ENCODE measurements around the gene RASA3.

DNA sequence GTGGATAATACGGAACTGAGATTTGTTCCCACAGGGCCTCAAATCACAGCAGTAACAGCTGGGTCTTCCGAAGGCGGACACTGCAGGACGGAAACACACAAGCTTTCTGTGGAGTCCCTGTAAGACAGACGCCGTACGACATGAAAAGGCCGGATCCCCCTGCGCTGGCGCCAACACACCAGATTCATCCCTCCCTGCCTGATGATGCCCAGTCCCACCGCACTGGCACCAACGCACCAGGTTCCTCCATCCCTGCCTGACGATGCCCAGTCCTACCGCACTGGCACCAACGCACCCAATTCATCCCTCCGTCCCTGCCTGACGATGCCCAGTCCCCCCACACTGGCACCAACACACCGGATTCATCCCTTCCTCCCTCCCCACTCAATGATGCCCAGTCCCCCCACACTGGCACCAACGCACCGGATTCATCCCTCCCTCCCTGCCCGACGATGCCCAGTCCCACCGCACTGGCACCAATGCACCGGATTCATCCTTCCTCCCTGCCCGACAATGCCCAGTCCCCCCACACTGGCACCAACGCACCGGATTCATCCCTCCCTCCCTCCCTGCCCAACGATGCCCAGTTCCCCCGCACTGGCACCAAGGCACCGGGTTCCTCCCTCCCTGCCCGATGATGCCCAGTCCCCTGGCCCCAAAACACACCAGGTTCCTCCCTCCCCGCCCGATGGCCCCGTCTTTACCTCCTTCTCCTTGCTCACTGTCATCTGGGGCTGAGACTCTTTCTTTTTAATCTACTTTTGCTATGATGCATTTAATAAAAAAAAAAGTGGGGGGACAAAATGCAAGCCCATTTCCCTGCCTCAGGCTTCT lies 55.1 kb downstream of the RASA3 start:
- TF ChIP-seq, protein P1, sequence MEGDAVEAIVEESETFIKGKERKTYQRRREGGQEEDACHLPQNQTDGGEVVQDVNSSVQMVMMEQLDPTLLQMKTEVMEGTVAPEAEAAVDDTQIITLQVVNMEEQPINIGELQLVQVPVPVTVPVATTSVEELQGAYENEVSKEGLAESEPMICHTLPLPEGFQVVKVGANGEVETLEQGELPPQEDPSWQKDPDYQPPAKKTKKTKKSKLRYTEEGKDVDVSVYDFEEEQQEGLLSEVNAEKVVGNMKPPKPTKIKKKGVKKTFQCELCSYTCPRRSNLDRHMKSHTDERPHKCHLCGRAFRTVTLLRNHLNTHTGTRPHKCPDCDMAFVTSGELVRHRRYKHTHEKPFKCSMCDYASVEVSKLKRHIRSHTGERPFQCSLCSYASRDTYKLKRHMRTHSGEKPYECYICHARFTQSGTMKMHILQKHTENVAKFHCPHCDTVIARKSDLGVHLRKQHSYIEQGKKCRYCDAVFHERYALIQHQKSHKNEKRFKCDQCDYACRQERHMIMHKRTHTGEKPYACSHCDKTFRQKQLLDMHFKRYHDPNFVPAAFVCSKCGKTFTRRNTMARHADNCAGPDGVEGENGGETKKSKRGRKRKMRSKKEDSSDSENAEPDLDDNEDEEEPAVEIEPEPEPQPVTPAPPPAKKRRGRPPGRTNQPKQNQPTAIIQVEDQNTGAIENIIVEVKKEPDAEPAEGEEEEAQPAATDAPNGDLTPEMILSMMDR (IDR thresholded peaks at IDR 0.05; ENCODE audit: extremely low read depth in 1 of 2, insufficient read depth in 1 of 2, low read depth in 1 of 2, low read length in 2 of 2), result no peak
- TF ChIP-seq POLR2A (IDR thresholded peaks at IDR 0.05; ENCODE audit: low read depth, low read length) (no peak), MYC (IDR thresholded peaks at IDR 0.05; ENCODE audit: low read depth, low read length) (no peak), POLR2AphosphoS5 (IDR thresholded peaks at IDR 0.05; ENCODE audit: insufficient read depth, low read depth, low read length) (no peak), EZH2 (IDR thresholded peaks at IDR 0.05; ENCODE audit: borderline replicate concordance, low read depth, low read length, severe bottlenecking) (no peak), JUN (IDR thresholded peaks at IDR 0.05; ENCODE audit: borderline replicate concordance, insufficient read depth, insufficient read length, low read depth) (no peak), MAX (IDR thresholded peaks at IDR 0.05; ENCODE audit: insufficient read depth, insufficient read length) (no peak)

All from endothelial cell of umbilical vein (primary cell).